WTC11 (cell line): ENCODE results near the gene KDM4B.

Experiments
- CREB1 ChIP-seq: sonication (generic); formaldehyde crosslinking; IDR thresholded peaks from 2 replicates; pipeline ENCODE4 v1.8.0; 2023; ENCODE audit warnings: mild to moderate bottlenecking, missing genetic modification reagents
- EMX1 ChIP-seq: fragments of 250-450 bp; sonication (Bioruptor Pico); IDR thresholded peaks from 2 replicates; pipeline ENCODE4 v1.8.0; 2021; ENCODE audit warnings: mild to moderate bottlenecking
- GABPB1 ChIP-seq: sonication (generic); formaldehyde crosslinking; IDR thresholded peaks from 2 replicates; pipeline ENCODE4 v1.8.1; 2023; ENCODE audit warnings: mild to moderate bottlenecking, missing genetic modification reagents
- GTF2I ChIP-seq: fragments of 250-450 bp; sonication (Bioruptor Pico); conservative IDR thresholded peaks from 2 replicates; pipeline ENCODE4 v1.4.0; 2021; ENCODE audit warnings: mild to moderate bottlenecking
- HMGA2 ChIP-seq: fragments of 250-450 bp; sonication (Bioruptor Pico); IDR thresholded peaks from 2 replicates; pipeline ENCODE4 v1.4.0; 2021; ENCODE audit warnings: mild to moderate bottlenecking, moderate library complexity
- MXD4 ChIP-seq: fragments of 250-450 bp; sonication (Bioruptor Pico); IDR thresholded peaks from 2 replicates; pipeline ENCODE4 v1.8.0; 2021; ENCODE audit warnings: mild to moderate bottlenecking, moderate library complexity, borderline replicate concordance
- NFYB ChIP-seq: sonication (generic); formaldehyde crosslinking; conservative IDR thresholded peaks from 2 replicates; pipeline ENCODE4 v1.8.0; 2022; ENCODE audit warnings: low read depth, missing genetic modification reagents
- RORB ChIP-seq: fragments of 250-450 bp; sonication (Bioruptor Pico); IDR thresholded peaks from 2 replicates; pipeline ENCODE4 v1.9.0; 2021; ENCODE audit warnings: mild to moderate bottlenecking
- SMAD4 ChIP-seq: sonication (generic); formaldehyde crosslinking; IDR thresholded peaks from 2 replicates; pipeline ENCODE4 v1.8.0; 2022; ENCODE audit warnings: mild to moderate bottlenecking, missing genetic modification reagents
- TEAD4 ChIP-seq: sonication (generic); formaldehyde crosslinking; IDR thresholded peaks from 2 replicates; pipeline ENCODE4 v1.8.0; 2022; ENCODE audit warnings: mild to moderate bottlenecking, missing genetic modification reagents
- ZBTB21 ChIP-seq: sonication (generic); formaldehyde crosslinking; IDR thresholded peaks from 2 replicates; pipeline ENCODE4 v1.8.1; 2023; ENCODE audit warnings: mild to moderate bottlenecking, missing genetic modification reagents, borderline replicate concordance
- TF ChIP-seq, protein P1 (sequence below): fragments of 200-600 bp; IDR thresholded peaks from 2 replicates; pipeline ENCODE4 v1.8.0; 2022; ENCODE audit warnings: antibody characterized with exemption

- TF ChIP-seq, protein P1, sequence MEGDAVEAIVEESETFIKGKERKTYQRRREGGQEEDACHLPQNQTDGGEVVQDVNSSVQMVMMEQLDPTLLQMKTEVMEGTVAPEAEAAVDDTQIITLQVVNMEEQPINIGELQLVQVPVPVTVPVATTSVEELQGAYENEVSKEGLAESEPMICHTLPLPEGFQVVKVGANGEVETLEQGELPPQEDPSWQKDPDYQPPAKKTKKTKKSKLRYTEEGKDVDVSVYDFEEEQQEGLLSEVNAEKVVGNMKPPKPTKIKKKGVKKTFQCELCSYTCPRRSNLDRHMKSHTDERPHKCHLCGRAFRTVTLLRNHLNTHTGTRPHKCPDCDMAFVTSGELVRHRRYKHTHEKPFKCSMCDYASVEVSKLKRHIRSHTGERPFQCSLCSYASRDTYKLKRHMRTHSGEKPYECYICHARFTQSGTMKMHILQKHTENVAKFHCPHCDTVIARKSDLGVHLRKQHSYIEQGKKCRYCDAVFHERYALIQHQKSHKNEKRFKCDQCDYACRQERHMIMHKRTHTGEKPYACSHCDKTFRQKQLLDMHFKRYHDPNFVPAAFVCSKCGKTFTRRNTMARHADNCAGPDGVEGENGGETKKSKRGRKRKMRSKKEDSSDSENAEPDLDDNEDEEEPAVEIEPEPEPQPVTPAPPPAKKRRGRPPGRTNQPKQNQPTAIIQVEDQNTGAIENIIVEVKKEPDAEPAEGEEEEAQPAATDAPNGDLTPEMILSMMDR = no peak
- TF ChIP-seq EMX1 (CRISPR knock-in tag) (no peak), ZBTB21 (CRISPR knock-in tag) (no peak), RORB (CRISPR knock-in tag) (no peak), NFYB (CRISPR knock-in tag) (no peak), HMGA2 (CRISPR knock-in tag) (no peak), GABPB1 (no peak), GTF2I (CRISPR knock-in tag) (no peak), TEAD4 (CRISPR knock-in tag) (no peak), CREB1 (CRISPR knock-in tag) (no peak), MXD4 (CRISPR knock-in tag) (no peak), SMAD4 (CRISPR knock-in tag) (no peak)
Measured at GRCh38 chr19:5123646-5124045, 154.7 kb downstream of the KDM4B start.
